ENCODE results near the gene TRMU. TPM values are rescaled to one million over a fixed set of nuclear protein-coding genes. Genes with fewer than 3 reads are reported as not detected.
A peak's percentile ranks its signal among the peaks of the same experiment; 100 is the strongest.

TRMU gene
- total RNA-seq, 6 donors from 2014 or later, result 30.7 to 77.5 (median 35.8) TPM

DNA sequence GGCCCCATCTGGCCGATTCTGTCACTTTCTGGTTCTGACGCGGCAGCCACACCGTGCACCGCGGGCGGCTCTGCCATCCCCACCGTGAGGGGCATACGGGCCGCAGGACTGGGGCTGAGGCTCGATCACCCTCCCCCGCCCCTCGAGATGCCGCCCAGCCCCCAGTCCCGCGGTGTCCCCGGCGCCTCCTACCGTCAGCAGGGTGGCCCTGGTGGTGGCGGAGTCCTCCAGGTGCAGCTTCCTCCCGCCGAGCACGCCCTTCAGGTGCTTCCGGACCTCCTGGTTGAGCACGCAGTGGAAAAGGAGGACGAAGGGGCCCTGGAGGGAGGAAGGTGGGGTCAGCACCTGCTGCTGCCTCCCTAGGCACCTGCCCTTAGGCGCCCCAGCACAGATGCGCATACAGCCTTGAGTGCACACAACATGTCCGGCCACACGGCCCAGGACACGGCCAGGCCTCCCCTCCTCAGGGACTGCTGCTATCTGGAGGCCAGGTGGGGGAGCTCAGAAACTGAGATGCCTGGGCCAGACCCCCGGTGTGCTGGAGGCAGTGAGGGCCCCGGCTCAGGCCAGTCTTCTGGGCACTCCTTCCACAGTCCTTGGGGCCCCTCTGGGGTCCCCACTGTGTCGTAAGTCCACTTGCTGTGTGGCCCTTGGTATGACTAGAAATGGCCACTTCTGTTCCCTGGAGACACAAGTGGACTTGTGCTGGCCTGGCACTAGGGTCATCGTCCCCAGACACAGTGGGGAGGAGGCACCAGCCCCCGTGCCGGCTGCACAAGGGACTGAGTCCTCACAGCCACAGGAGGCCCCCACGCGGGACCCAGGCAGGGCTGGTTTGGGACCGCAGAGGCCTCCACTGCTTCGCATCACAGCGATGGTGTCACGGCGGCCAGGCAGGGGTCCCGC lies 31.5 kb downstream of the TRMU start:
- DNase-seq, result peak in 1 of 2 donors; percentile 77
- Histone ChIP-seq H3K27me3 (no peaks in the 10 kb centered on the region), H3K4me1 (peaks cover 0 to 4% (median 0%) of the 10 kb centered on the region in 4 donors), H3K9me3 (no peaks in the 10 kb centered on the region), H3K4me3 (peak overlapping the region in 1 of 4 donors; percentile 3), H3K27ac (peak overlapping the region in 1 of 4 donors; percentile 36), H3K36me3 (peaks cover 0 to 38% (median 12%) of the 10 kb centered on the region in 4 donors)
- 72 to 100% methylated on average over 1 to 37 of the region's 45 CpGs for WGBS, 2 donors
- TF ChIP-seq POLR2AphosphoS5 (IDR thresholded peaks at IDR 0.05) (no peak), EP300 (IDR thresholded peaks at IDR 0.05) (no peak), POLR2A (IDR thresholded peaks at IDR 0.05) (no peak)
- TF ChIP-seq, protein P1, sequence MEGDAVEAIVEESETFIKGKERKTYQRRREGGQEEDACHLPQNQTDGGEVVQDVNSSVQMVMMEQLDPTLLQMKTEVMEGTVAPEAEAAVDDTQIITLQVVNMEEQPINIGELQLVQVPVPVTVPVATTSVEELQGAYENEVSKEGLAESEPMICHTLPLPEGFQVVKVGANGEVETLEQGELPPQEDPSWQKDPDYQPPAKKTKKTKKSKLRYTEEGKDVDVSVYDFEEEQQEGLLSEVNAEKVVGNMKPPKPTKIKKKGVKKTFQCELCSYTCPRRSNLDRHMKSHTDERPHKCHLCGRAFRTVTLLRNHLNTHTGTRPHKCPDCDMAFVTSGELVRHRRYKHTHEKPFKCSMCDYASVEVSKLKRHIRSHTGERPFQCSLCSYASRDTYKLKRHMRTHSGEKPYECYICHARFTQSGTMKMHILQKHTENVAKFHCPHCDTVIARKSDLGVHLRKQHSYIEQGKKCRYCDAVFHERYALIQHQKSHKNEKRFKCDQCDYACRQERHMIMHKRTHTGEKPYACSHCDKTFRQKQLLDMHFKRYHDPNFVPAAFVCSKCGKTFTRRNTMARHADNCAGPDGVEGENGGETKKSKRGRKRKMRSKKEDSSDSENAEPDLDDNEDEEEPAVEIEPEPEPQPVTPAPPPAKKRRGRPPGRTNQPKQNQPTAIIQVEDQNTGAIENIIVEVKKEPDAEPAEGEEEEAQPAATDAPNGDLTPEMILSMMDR (IDR thresholded peaks at IDR 0.05), result no peak
- ATAC-seq (ENCODE audit: low FRiP score in 2 of 2), result no peak

DNA sequence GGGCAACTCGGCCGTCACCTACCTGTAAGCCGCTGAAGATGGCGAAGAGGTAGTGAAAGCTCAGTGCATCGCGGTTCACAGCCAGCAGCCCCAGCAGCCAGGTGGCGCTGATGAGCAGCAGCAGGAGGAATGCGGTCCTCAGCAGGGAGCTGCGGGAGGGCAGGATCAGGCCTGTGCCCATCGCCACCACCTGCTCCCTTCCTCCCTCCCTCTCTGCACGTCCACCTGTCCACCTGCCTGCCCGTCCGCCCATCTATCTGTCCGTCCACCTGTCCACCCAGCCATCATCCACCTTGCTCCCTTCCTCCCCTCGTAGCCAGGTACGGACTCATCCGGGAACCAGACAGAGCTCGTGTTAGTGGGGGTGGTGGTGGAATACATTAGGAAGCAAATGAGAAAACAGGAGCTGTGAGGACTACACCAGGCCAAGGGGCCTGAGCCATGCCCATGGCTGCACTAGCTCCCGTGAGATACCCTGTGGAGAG lies 32.2 kb downstream of the TRMU start:
- 36 to 71% methylated on average over 9 to 19 of the region's 19 CpGs for WGBS, 2 donors
- DNase-seq (peak; percentile 76 to 93), ATAC-seq (ENCODE audit: low FRiP score in 2 of 2) (peak; percentile 49 to 57)

DNA sequence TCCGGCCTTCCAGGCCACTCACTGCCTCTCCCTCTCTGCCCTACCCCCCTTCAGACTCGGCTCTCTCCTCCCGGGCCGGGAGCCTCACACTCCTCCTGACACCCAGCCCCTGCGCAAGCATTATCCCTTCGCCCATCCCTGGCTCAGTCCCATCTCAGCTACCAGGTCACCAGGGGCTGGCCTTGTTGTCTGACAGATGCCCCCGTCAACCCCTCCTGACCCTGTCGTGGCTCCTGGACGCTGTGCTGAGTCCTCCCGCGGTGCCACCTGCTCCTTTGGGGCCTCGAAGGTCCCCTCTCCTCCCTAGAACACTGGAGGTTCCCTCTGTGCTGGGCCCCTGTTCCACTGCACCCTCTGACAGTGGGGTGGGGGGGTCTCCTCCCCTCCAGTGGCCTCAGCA lies 32.9 kb downstream of the TRMU start:
- Histone ChIP-seq H3K27me3 (no peaks in the 10 kb centered on the region), H3K4me3 (no peak overlapping the region), H3K4me1 (peaks cover 0 to 10% (median 0%) of the 10 kb centered on the region in 4 donors), H3K36me3 (peaks cover 0 to 37% (median 12%) of the 10 kb centered on the region in 4 donors), H3K9me3 (no peaks in the 10 kb centered on the region), H3K27ac (no peak overlapping the region)
- TF ChIP-seq, protein P1 (IDR thresholded peaks at IDR 0.05), result no peak
- no peak for TF ChIP-seq POLR2A (IDR thresholded peaks at IDR 0.05)
- no peak for TF ChIP-seq EP300 (IDR thresholded peaks at IDR 0.05)
- no peak for TF ChIP-seq POLR2AphosphoS5 (IDR thresholded peaks at IDR 0.05)
- WGBS, 2 donors, result 77 to 80% methylated on average over 12 of the region's 12 CpGs
- DNase-seq, result peak in 1 of 2 donors; percentile 70
- ATAC-seq (ENCODE audit: low FRiP score in 2 of 2), result no peak

More for the DNA sequence above, 32.2 kb downstream of the TRMU start:
- H3K4me1 ChIP-seq, result peaks cover 0 to 4% (median 0%) of the 10 kb centered on the region in 4 donors
- no peaks in the 10 kb centered on the region for H3K27me3 ChIP-seq
- peak overlapping the region in 1 of 4 donors; percentile 3 for H3K4me3 ChIP-seq
- H3K9me3 ChIP-seq, result no peaks in the 10 kb centered on the region
- peak overlapping the region in 1 of 4 donors; percentile 36 for H3K27ac ChIP-seq
- TF ChIP-seq, protein P1 (IDR thresholded peaks at IDR 0.05), result peak; percentile 67 to 97 (median 92)
- no peak for TF ChIP-seq POLR2A (IDR thresholded peaks at IDR 0.05)
- peaks cover 0 to 35% (median 12%) of the 10 kb centered on the region in 4 donors for H3K36me3 ChIP-seq

DNA sequence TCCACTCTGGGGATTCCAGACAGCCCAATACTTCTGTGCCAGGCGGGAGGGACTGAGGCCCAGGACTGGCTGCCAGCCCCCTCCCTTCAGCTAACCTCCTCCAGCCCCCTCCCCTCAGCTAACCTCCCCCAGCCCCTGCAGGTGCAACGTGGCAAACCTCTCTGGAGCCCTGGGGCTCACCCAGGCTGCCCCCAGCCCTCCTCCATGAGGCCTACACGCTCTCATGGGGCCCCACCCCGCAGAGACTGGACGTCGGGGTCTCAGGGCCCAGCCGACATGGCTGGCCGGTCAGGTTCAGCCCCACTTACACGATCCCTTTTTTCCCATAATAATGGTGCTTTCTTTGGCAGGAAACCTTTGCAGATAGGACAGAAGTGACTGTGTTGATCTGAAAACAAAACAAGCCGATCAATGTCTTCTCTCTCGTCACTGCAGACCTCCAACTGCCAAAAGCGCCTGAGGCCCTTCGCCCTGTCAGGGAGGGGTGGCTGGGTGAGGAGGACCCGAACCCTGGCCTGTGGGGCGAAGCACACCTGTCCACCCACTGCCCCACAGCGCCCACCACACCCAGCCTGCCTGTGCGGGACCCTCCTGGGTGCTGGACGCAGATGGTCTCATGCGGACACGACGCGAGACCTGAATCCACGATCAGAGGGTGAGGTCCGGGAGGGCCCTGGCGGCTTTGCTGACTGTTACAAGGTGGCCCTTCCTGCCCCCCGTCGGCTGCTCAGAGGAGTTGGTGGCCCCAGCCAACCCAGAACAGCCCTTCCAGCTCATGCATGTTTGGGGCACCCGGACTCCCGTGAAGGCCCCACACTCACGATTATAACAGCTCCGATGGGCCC lies 33.6 kb downstream of the TRMU start:
- DNase-seq (peak in 1 of 2 donors; percentile 60), ATAC-seq (ENCODE audit: low FRiP score in 2 of 2) (no peak)
- TF ChIP-seq EP300 (IDR thresholded peaks at IDR 0.05), result no peak
- TF ChIP-seq POLR2A (IDR thresholded peaks at IDR 0.05), result no peak
- TF ChIP-seq, protein P1 (IDR thresholded peaks at IDR 0.05), result no peak
- TF ChIP-seq POLR2AphosphoS5 (IDR thresholded peaks at IDR 0.05), result no peak
- WGBS, 2 donors, result 81 to 88% methylated on average over 21 to 31 of the region's 31 CpGs
- H3K27ac ChIP-seq, result no peak overlapping the region
- no peaks in the 10 kb centered on the region for H3K9me3 ChIP-seq
- H3K4me1 ChIP-seq, result peaks cover 4 to 15% (median 4%) of the 10 kb centered on the region in 4 donors
- no peak overlapping the region for H3K4me3 ChIP-seq
- no peaks in the 10 kb centered on the region for H3K27me3 ChIP-seq
- peaks cover 0 to 32% (median 8%) of the 10 kb centered on the region in 4 donors for H3K36me3 ChIP-seq
